ENCODE measurements around the gene CDC73.

GRCh38 chr1:193181536-193181935 is 59.7 kb downstream of the CDC73 start:
- TF ChIP-seq POLR2A (IDR thresholded peaks at IDR 0.05; ENCODE audit: insufficient read depth in 1 of 2, low read depth in 2 of 2, low read length in 2 of 2): no peak
- no peak for TF ChIP-seq ARID3A (IDR thresholded peaks at IDR 0.05; ENCODE audit: low read depth, low read length)

Data from HepG2 (cell line).